ENCODE results near the gene STAT2.

- no peak for TF ChIP-seq POLR2A (IDR thresholded peaks at IDR 0.05)
- no peak for TF ChIP-seq CTCF (IDR thresholded peaks at IDR 0.05)
Measured at GRCh38 chr12:56298828-56299227, 61.1 kb downstream of the STAT2 start.

Data from suprapubic skin (tissue), 3 donors.